AG04449 (cell line): ENCODE results near the gene UBL4A.
A peak's percentile ranks its signal among the peaks of the same experiment; 100 is the strongest.

Experiments used
- CTCF ChIA-PET: fragments of 350-600 bp; formaldehyde crosslinking; extraction: SDS; loops from one replicate; lab custom pipeline; 2021; ENCODE audit warnings: antibody characterized with exemption; lab: Yijun Ruan, JAX
- POLR2A ChIA-PET: fragments of 400-600, 350-600 bp; formaldehyde crosslinking; extraction: SDS; loops from one replicate; lab custom pipeline; 2020; ENCODE audit warnings: antibody characterized with exemption, inconsistent platforms; lab: Yijun Ruan, JAX
- DNase-seq: peaks from one replicate; pipeline ENCODE4 v3.0.0-alpha.2; 2010; ENCODE audit warnings: low read depth, low spot score
- H3K4me3 ChIP-seq: 2 replicates; pipeline ENCODE4 v1.5.1; 2011; ENCODE audit warnings: low read depth, mild to moderate bottlenecking, control low read depth, low read length
- CTCF ChIP-seq: IDR thresholded peaks from one replicate; pipeline ENCODE4 v1.5.1; 2011; ENCODE audit warnings: mild to moderate bottlenecking, moderate library complexity, low read length, control low read depth, inconsistent platforms; ENCODE audit not compliant: insufficient read depth; ENCODE audit errors: missing control alignments

UBL4A gene

DNA sequence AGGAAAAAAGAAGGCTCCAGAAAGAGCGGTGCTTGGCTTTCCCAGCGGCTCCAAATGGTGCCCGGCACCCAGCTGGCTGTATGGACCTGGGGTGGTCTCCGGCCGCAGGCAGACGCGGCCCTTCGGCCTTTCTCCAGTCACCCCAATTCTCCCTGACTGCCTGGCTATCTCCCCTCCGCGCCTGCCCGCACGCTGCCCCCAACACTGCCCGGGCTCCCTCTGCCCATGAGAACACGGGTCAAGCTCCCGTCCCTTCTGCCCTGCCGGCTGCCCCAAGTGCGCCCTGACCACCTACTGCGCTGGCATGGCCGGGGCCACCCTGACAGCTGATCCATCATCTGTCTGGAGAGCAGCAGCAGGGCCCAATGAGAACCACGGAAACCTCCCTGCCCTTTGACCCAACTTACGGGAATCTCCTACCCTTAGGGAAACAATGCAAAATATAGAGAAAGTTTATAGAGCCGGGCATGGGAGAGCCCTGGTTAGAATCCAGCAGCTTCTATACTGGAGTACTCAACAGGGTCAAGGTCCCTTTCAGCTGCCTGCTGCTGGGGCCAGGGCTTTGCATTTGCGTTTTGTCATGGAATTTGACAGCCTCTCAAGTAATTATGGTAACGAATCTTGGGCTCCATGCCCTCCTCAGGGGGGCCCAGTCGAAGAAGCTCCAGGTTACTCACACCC lies 30.8 kb upstream of the UBL4A start:
- no peak overlapping the region for H3K4me3 ChIP-seq
- POLR2A ChIA-PET, result interaction anchor here (1.4 to 2.1 kb wide), 2 partner anchors 8 to 27 kb away, joined by 5 to 7 read pairs; partner anchors contain the start of gene SLC10A3
- no peak for TF ChIP-seq CTCF
- DNase-seq, result no peak
- CTCF ChIA-PET, result interaction anchor here (1.4 to 2.9 kb wide), 3 partner anchors 9 to 14 kb away, joined by 4 to 20 read pairs (median 5); no protein-coding TSS in a partner anchor

- ChIA-PET CTCF (interaction anchor here (1.4 to 2.9 kb wide), 3 partner anchors 9 to 15 kb away, joined by 4 to 20 read pairs (median 5); no protein-coding TSS in a partner anchor), POLR2A (interaction anchor here (0.6 to 2.1 kb wide), 4 partner anchors 8 to 777 kb away, joined by 3 to 7 read pairs (median 4); partner anchors contain the start of gene SLC10A3)
- TF ChIP-seq CTCF, result no peak
- DNase-seq, result no peak
- H3K4me3 ChIP-seq, result peak overlapping the region; percentile 57
These were observed 30.3 kb upstream of the UBL4A start for GRCh38 chrX:154516656-154517100.

GRCh38 chrX:154515966-154516655 lies 29.7 kb upstream of the UBL4A start, which contains the start of gene FAM3A:
TSS of gene FAM3A (minus strand) at chrX:154516232. CDS start at chrX:154515772, 460 bp downstream.
- ChIA-PET POLR2A (interaction anchor here (0.6 to 2.1 kb wide), 5 partner anchors 9 to 776 kb away, joined by 3 to 7 read pairs (median 4); partner anchors contain the start of gene SLC10A3), CTCF (interaction anchor here (1.6 to 2.9 kb wide), 3 partner anchors 11 to 15 kb away, joined by 5 to 20 read pairs (median 9); no protein-coding TSS in a partner anchor)

DNA sequence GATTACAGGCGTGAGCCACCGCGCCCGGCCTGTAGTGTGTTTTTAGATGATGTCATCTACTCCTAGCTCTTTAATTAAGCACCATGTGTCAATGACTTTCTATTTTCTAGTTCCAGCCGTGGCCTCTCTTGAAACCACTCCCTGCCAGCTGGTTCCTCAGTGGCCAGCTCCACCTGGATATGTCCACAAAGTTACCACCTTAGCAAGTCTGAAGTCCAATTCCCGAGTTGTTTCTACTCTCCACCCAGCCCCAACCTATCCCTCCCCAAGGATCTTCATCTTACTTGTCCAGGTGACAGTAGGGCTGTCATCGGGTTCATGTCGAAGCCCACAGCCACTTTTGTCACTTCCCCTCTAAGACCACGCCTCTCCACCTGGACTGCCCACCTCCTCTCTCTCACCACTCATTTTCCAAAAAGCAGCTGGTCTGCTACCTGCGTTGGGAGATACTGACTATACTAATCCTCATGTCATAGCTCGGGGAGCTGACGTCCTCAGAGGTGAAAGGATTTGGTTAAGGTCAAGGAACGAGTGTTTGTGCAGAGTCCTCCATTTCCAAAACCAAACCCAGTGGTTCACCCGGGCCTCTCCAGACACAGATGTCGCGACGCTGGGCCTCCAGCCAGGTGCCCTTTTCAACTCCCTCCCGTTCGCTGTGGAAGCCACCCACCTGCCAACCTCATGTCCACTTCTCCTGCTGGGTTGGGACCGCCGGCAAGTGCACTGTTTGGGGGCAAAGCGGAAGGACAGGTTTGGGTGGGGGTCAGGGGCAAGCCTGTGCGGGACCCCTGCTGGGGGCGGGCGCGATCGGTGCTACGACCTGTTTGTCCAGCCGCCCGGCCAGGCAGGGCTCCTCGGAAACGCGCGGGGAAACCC lies 28.9 kb upstream of the UBL4A start:
- no peak for TF ChIP-seq CTCF
- H3K4me3 ChIP-seq, result peak overlapping the region; percentile 66
- CTCF ChIA-PET, result interaction anchor here (1.7 kb wide), 1 partner anchor 12 kb away, joined by 9 read pairs; no protein-coding TSS in a partner anchor
- DNase-seq, result no peak
- POLR2A ChIA-PET, result interaction anchor here (1.0 to 2.1 kb wide), 4 partner anchors 12 to 116 kb away, joined by 3 to 7 read pairs (median 4); partner anchors contain the start of gene SLC10A3

More at GRCh38 chrX:154515966-154516655, 29.7 kb upstream of the UBL4A start, which contains the start of gene FAM3A:
- no peak for DNase-seq
- H3K4me3 ChIP-seq, result peak within 1 kb of the TSS; percentile 66
- TF ChIP-seq CTCF, result no peak

GRCh38 chrX:154513716-154514115 lies 27.3 kb upstream of the UBL4A start:
- ChIA-PET CTCF (interaction anchor here (1.8 kb wide), 1 partner anchor 14 kb away, joined by 6 read pairs; no protein-coding TSS in a partner anchor), POLR2A (interaction anchor here (0.6 kb wide), 1 partner anchor 17 kb away, joined by 3 read pairs; no protein-coding TSS in a partner anchor)
- H3K4me3 ChIP-seq, result no peak overlapping the region
- DNase-seq, result no peak
- no peak for TF ChIP-seq CTCF
